Endothelial cell of umbilical vein (primary cell): ENCODE data around the gene BID. TPM values are rescaled to one million over a fixed set of nuclear protein-coding genes. Genes with fewer than 3 reads are reported as not detected.

Experiments used
- BruUV-seq: library from RNA; stranded (reverse); fragments of 400-500 nt; replicated peaks from 2 replicates; lab custom pipeline; 2021; lab: Mats Ljungman, UMichigan
- CTCF ChIA-PET: fragments of 300-600, 350-600 bp; sonication (Branson Sonifier 250); formaldehyde crosslinking; loops from one replicate; lab custom pipeline; 2021; ENCODE audit warnings: antibody characterized with exemption, inconsistent platforms; lab: Charles Lee
- POLR2A ChIA-PET: fragments of 300-600, 350-600 bp; sonication (Branson Sonifier 250); formaldehyde crosslinking; loops from one replicate; lab custom pipeline; 2021; ENCODE audit warnings: antibody characterized with exemption, inconsistent platforms; lab: Charles Lee
- DNase-seq: peaks from one replicate; pipeline ENCODE4 v3.0.0-alpha.2; 2011; ENCODE audit warnings: low read depth, low spot score
- FAIRE-seq: peaks from 2 replicates; lab custom pipeline; 2011; peaks lifted over from hg19 to GRCh38; lab: Jason Lieb, UNC
- H2AFZ ChIP-seq: 2 replicates; pipeline ENCODE4 v1.6.0; 2012; ENCODE audit warnings: low read depth, low read length, control low read depth, inconsistent platforms
- H3K27ac ChIP-seq: 2 replicates; pipeline ENCODE4 v1.5.1; 2011; ENCODE audit warnings: low read depth, mild to moderate bottlenecking, control low read depth, low read length, moderate library complexity; ENCODE audit not compliant: insufficient read depth
- H3K27me3 ChIP-seq, 2 experiments: 2 replicates each; pipeline versions ENCODE4 v1.6.0 to v1.6.1; 2011; ENCODE audit warnings: low read length in 2 of 2, mixed read lengths in 1 of 2; ENCODE audit not compliant: control insufficient read depth in 2 of 2, insufficient read depth in 2 of 2
- H3K36me3 ChIP-seq, 2 experiments: 2 replicates in 1 of 2; 3 replicates in 1 of 2; pipeline ENCODE4 v1.5.1; 2011; ENCODE audit warnings: low read length in 2 of 2, mild to moderate bottlenecking in 1 of 2, moderate library complexity in 1 of 2; ENCODE audit not compliant: control insufficient read depth in 2 of 2, insufficient read depth in 2 of 2; ENCODE audit errors: extremely low read depth in 1 of 2
- H3K4me1 ChIP-seq: 3 replicates; pipeline ENCODE4 v1.5.1; 2011; ENCODE audit warnings: mild to moderate bottlenecking, low read length; ENCODE audit not compliant: control insufficient read depth, insufficient read depth; ENCODE audit errors: extremely low read depth
- H3K4me2 ChIP-seq: 2 replicates; pipeline ENCODE4 v1.6.1; 2011; ENCODE audit warnings: low read length, control low read depth, mixed read lengths; ENCODE audit not compliant: insufficient read depth
- H3K4me3 ChIP-seq, 3 experiments: fragments of 200-600 bp in 1 of 3; sonication (generic), shearing (Covaris generic) in 1 of 3; replicated peaks in 1 of 3; 2 replicates each; pipeline ENCODE4 v1.5.1; 2011 to 2016; ENCODE audit warnings: control low read depth in 3 of 3, low read length in 3 of 3, mild to moderate bottlenecking in 2 of 3, inconsistent platforms in 1 of 3, low read depth in 1 of 3, moderate library complexity in 1 of 3; ENCODE audit not compliant: insufficient read depth in 1 of 3
- H3K79me2 ChIP-seq: 2 replicates; pipeline ENCODE4 v1.6.0; 2012; ENCODE audit warnings: low read length, inconsistent platforms; ENCODE audit not compliant: control insufficient read depth, insufficient read depth
- H3K9ac ChIP-seq: replicated peaks from 2 replicates; pipeline ENCODE3; 2011; ENCODE audit warnings: low read length, control low read depth; ENCODE audit not compliant: insufficient read depth; ENCODE audit errors: extremely low read depth
- H3K9me1 ChIP-seq: replicated peaks from 3 replicates; pipeline ENCODE4 v1.6.0; 2011; ENCODE audit warnings: mild to moderate bottlenecking, low read length; ENCODE audit not compliant: control insufficient read depth, insufficient read depth; ENCODE audit errors: extremely low read depth
- H3K9me3 ChIP-seq: replicated peaks from 2 replicates; pipeline ENCODE4 v1.5.1; 2012; ENCODE audit warnings: low read length, inconsistent platforms; ENCODE audit not compliant: control insufficient read depth, insufficient read depth
- H4K20me1 ChIP-seq: replicated peaks from 2 replicates; pipeline ENCODE3; 2011; ENCODE audit warnings: mild to moderate bottlenecking, low read length; ENCODE audit not compliant: control insufficient read depth, insufficient read depth; ENCODE audit errors: extremely low read depth
- EZH2 ChIP-seq: IDR thresholded peaks from 2 replicates; pipeline ENCODE4 v1.6.1; 2012; ENCODE audit warnings: borderline replicate concordance, low read depth, mild to moderate bottlenecking, moderate library complexity, low read length, inconsistent platforms; ENCODE audit not compliant: severe bottlenecking
- FOS ChIP-seq: IDR thresholded peaks from 2 replicates; pipeline ENCODE4 v1.6.1; 2011; ENCODE audit warnings: mild to moderate bottlenecking, low read length, moderate library complexity, borderline replicate concordance; ENCODE audit not compliant: insufficient read depth
- GATA2 ChIP-seq: IDR thresholded peaks from 2 replicates; pipeline ENCODE4 v1.7.0; 2011; ENCODE audit warnings: low read depth, mild to moderate bottlenecking, moderate library complexity, mixed read lengths, low read length; ENCODE audit not compliant: insufficient read length, insufficient read depth
- JUN ChIP-seq: IDR thresholded peaks from 2 replicates; pipeline ENCODE4 v1.6.1; 2011; ENCODE audit warnings: borderline replicate concordance, low read depth; ENCODE audit not compliant: insufficient read length, insufficient read depth
- MAX ChIP-seq: IDR thresholded peaks from 2 replicates; pipeline ENCODE4 v1.6.1; 2011; ENCODE audit not compliant: insufficient read depth, insufficient read length
- MYC ChIP-seq: IDR thresholded peaks from one replicate; pipeline ENCODE4 v1.6.1; 2011; ENCODE audit warnings: mild to moderate bottlenecking, low read depth, low read length
- POLR2A ChIP-seq: IDR thresholded peaks from 2 replicates; pipeline ENCODE4 v1.6.1; 2012; ENCODE audit warnings: low read depth, mild to moderate bottlenecking, control low read depth, low read length
- POLR2AphosphoS5 ChIP-seq: IDR thresholded peaks from 2 replicates; pipeline ENCODE4 v1.6.1; 2012; ENCODE audit warnings: low read depth, mild to moderate bottlenecking, control low read depth, low read length, moderate library complexity; ENCODE audit not compliant: insufficient read depth
- dilution Hi-C: fragments of 300-500 bp; cut with MboI; formaldehyde crosslinking; loops from one replicate; pipeline ENCODE4 v1.15.0; 2019; ENCODE audit warnings: low sequenced_read_pairs; ENCODE audit not compliant: extremely low pct_ligation_motif_present
- intact Hi-C: fragments of 100-400 bp; cut with micrococcal nuclease; formaldehyde crosslinking; loops from one replicate; pipeline ENCODE4 v1.10.0; 2022
- polyA plus RNA-seq, 4 experiments: library from polyadenylated mRNA; depleted of rRNA in 3 of 4; stranded (reverse) in 3 of 4; unstranded in 1 of 4; fragments of >200 nt; gene quantifications; 2 replicates each; pipeline versions ENCODE4 v1.2.1 to v1.2.3, GENCODE V29; 2011 to 2012; ENCODE audit warnings: missing spikeins in 1 of 4
- total RNA-seq: library from RNA; stranded (reverse); gene quantifications from 2 replicates; pipeline ENCODE4 v1.2.3, GENCODE V29; 2021
- TF ChIP-seq, protein P1 (sequence below), 2 donors: IDR thresholded peaks; 1 replicate in 1 of 2; 2 replicates in 1 of 2; pipeline ENCODE4 v1.5.1; 2011; ENCODE audit warnings: low read length in 2 of 2, mild to moderate bottlenecking in 2 of 2, moderate library complexity in 2 of 2, control low read depth in 1 of 2, inconsistent platforms in 1 of 2, low read depth in 1 of 2; ENCODE audit not compliant: insufficient read depth in 1 of 2; ENCODE audit errors: extremely low read depth in 1 of 2

Gene BID
- total and polyA plus RNA-seq, 2 donors (not counting 3 experiments of a cell fraction or from before 2014, with no cell fraction given): 39.0 to 119 TPM

DNA sequence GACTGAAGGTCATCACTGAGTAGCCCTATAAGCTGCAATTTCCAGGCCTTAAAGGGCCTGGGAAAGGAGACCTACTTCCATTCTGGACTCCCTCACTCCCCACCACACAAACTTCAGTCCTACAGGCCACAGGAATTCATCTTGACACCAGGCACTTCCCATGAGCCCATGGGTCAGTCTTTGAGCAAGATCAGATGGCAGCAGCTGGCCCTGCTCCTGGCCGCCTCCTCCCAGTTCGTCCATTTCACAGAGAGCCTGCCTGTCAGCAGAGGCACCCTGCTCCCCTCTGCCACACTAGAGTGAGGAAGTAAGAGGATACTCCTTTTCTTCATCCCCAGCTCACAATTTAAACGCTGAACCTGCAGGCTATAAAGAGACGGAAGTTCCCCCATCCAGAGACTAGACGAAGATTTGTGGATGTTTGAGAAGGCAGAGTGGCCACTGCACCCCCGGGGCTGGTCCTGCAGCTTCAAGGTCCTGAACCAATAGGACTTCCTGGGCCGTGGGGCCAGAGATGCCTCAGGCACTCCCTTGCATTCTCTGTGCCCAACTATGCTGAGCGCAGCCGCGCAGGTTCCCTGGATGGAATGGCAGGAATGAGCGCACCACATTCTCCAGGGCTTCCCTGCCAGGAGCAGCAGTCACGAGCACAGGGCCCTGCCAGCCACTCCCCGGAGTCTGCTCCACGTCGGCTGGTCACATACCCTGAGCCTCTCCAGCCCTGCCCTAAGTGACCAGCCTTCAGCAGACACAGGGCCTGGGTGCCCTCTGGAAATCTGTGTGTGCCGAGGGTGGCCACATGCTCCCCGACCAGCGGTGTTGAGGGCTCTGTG, 33.5 kb upstream of the BID start:
- FAIRE-seq: no peak
- TF ChIP-seq JUN: no peak
- no peak for TF ChIP-seq POLR2AphosphoS5
- TF ChIP-seq EZH2: no peak
- TF ChIP-seq, protein P1, sequence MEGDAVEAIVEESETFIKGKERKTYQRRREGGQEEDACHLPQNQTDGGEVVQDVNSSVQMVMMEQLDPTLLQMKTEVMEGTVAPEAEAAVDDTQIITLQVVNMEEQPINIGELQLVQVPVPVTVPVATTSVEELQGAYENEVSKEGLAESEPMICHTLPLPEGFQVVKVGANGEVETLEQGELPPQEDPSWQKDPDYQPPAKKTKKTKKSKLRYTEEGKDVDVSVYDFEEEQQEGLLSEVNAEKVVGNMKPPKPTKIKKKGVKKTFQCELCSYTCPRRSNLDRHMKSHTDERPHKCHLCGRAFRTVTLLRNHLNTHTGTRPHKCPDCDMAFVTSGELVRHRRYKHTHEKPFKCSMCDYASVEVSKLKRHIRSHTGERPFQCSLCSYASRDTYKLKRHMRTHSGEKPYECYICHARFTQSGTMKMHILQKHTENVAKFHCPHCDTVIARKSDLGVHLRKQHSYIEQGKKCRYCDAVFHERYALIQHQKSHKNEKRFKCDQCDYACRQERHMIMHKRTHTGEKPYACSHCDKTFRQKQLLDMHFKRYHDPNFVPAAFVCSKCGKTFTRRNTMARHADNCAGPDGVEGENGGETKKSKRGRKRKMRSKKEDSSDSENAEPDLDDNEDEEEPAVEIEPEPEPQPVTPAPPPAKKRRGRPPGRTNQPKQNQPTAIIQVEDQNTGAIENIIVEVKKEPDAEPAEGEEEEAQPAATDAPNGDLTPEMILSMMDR (IDR thresholded peaks at IDR 0.05; ENCODE audit: extremely low read depth in 1 of 2, insufficient read depth in 1 of 2, low read depth in 1 of 2, low read length in 2 of 2): no peak
- TF ChIP-seq FOS: no peak
- TF ChIP-seq MYC: no peak
- no peak for TF ChIP-seq POLR2A
- TF ChIP-seq GATA2: no peak
- TF ChIP-seq MAX: no peak
- intact Hi-C loops (no loop called here), dilution Hi-C loops (no loop called here)
- no peak for DNase-seq
- Histone ChIP-seq H3K27me3 (no peaks in the 10 kb centered on the region), H3K79me2 (no peaks in the 10 kb centered on the region), H3K9me3 (no peaks in the 10 kb centered on the region), H3K4me2 (no peak overlapping the region), H3K9ac (no peak overlapping the region), H3K27ac (no peak overlapping the region), H2AFZ (no peak overlapping the region), H3K4me3 (no peak overlapping the region), H3K9me1 (no peaks in the 10 kb centered on the region), H3K4me1 (no peaks in the 10 kb centered on the region), H4K20me1 (no peaks in the 10 kb centered on the region), H3K36me3 (peaks cover 7 to 28% of the 10 kb centered on the region in 2 experiments)
- CTCF ChIA-PET: interaction anchor here (1.4 kb wide), 1 partner anchor 23 kb away, joined by 4 read pairs; no protein-coding TSS in a partner anchor
- POLR2A ChIA-PET: no interaction called here
- no TSS peak for BruUV-seq
